ENCODE results near the gene ATP8A1. TPM values are rescaled to one million over a fixed set of nuclear protein-coding genes. Genes with fewer than 3 reads are reported as not detected.

Gene ATP8A1
- total RNA-seq, 2 donors from 2014 or later = 37.4 to 70.9 TPM

DNA sequence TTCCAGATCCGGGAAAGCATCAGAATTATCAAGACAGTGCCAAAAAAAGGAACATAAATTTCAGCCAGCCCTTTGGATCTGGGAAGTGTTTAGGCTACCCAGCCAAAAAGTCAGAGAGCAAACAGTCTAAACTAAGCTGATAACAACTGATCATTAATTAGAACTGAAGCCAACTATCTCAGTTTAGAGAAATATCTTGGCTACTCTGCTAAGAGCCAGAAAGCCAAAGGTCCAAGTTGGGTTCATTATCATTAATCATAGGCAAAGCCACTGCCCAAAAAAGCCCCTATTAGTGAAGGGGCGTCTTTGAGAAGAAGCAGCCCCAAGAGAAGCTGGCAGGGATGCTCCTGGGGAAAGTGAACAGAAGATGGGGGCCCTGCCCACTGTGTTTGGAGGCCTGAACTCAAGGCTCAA is 296.6 kb downstream of the ATP8A1 start:
- intact Hi-C loops (cut with DNase I) = no loop called here
- DNase-seq = no peak
- Histone ChIP-seq H3K9me3 (no peaks in the 10 kb centered on the region), H3K27ac (no peak overlapping the region), H3K36me3 (replicated peaks in 1 of 2; ENCODE audit: insufficient read depth in 1 of 2, low read depth in 2 of 2) (no peaks in the 10 kb centered on the region), H3K4me3 (no peak overlapping the region), H3K27me3 (no peaks in the 10 kb centered on the region), H3K4me1 (peaks cover 8% of the 10 kb centered on the region)
- 17 to 27% methylated on average over 2 of the region's 2 CpGs for WGBS, 2 donors
- TF ChIP-seq POLR2A (IDR thresholded peaks at IDR 0.05) = no peak
- TF ChIP-seq CTCF (IDR thresholded peaks at IDR 0.05) = no peak
- ATAC-seq = no peak

GRCh38 chr4:42359711-42360110 is 297.2 kb downstream of the ATP8A1 start:
- ATAC-seq = no peak
- no peaks in the 10 kb centered on the region for H3K9me3 ChIP-seq
- peaks cover 8% of the 10 kb centered on the region for H3K4me1 ChIP-seq
- intact Hi-C loops (cut with DNase I) = no loop called here
- H3K27ac ChIP-seq = no peak overlapping the region
- TF ChIP-seq CTCF (IDR thresholded peaks at IDR 0.05) (no peak), POLR2A (IDR thresholded peaks at IDR 0.05) (no peak)
- H3K36me3 ChIP-seq (replicated peaks in 1 of 2; ENCODE audit: insufficient read depth in 1 of 2, low read depth in 2 of 2) = no peaks in the 10 kb centered on the region
- no peak overlapping the region for H3K4me3 ChIP-seq
- no peaks in the 10 kb centered on the region for H3K27me3 ChIP-seq
- no peak for DNase-seq
- 10 to 21% methylated on average over 5 of the region's 5 CpGs for WGBS, 2 donors

Other genes starting within 250 kb of the ATP8A1 start
- gene GRXCR1, start 235.6 kb upstream of the ATP8A1 start, total RNA-seq = not detected

Data from body of pancreas (tissue), 4 donors.